Left renal cortex interstitium (tissue), 4 donors: ENCODE data around the gene IDH2. TPM values are rescaled to one million over a fixed set of nuclear protein-coding genes. Genes with fewer than 3 reads are reported as not detected.
A peak's percentile ranks its signal among the peaks of the same experiment; 100 is the strongest.
"Not testable (repeated sequence)": the region's sequence is repeated elsewhere in the genome, so short reads cannot be mapped to it uniquely, and the experiment has no call there.

Experiments used
- DNase-seq, 4 donors: peaks; one replicate each; pipeline ENCODE4 v3.0.0-alpha.2; 2013; ENCODE audit warnings: low read depth in 4 of 4, low spot score in 2 of 4, missing footprints in 1 of 4
- polyA plus RNA-seq, 4 donors: library from polyadenylated mRNA; unstranded; fragments of 120-200 nt; gene quantifications; one replicate each; pipeline ENCODE4 v1.2.1, GENCODE V29; 2013; ENCODE audit not compliant: insufficient read length in 4 of 4

IDH2 gene
- polyA plus RNA-seq, 4 donors = 200 to 237 (median 214) TPM

- DNase-seq = no peak
These were observed 17.1 kb upstream of the IDH2 start for GRCh38 chr15:90119367-90119766.

- no peak for DNase-seq
These were observed 13.5 kb upstream of the IDH2 start for GRCh38 chr15:90115783-90116182.

- DNase-seq = no peak
These were observed 12.2 kb upstream of the IDH2 start for GRCh38 chr15:90114451-90114901.

DNA sequence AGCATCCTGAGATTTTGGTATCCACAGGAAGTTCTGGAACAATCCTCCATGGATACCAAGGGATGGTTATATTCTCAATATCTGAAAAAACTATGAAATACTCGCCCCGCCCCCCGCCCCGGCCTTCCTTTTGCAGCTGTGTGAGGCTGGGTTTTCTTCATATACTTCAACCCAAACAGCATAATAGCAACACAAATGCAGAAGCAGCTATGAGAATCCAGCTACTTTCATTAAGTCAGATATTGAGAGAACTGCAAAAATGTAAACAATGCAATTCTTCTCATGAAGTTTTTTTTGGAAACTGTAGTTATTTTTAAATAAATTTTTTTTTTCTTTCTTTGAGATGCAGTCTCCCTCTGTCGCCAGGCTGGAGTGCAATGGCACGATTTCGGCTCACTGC is 10.9 kb upstream of the IDH2 start:
- no peak for DNase-seq

GRCh38 chr15:90109163-90109751 is 7.0 kb upstream of the IDH2 start:
- not testable (repeated sequence) for DNase-seq

DNA sequence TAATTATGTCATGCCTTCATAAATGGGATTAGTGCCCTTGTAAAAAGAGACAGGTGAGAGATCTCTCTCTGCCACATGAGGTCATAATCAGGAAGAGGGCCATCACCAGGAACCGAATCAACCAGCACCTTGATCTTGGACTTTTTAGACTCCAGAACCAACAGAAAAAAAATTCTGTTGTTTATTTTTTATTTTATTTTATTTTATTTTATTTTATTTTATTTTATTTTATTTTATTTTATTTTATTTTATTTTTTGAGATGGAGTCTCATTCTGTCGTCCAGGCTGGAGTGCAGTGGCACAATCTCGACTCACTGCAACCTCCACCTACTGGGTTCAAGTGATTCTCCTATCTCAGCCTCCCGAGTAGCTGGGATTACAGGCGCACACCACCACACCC is 5.8 kb upstream of the IDH2 start:
- DNase-seq = not testable (repeated sequence)

DNA sequence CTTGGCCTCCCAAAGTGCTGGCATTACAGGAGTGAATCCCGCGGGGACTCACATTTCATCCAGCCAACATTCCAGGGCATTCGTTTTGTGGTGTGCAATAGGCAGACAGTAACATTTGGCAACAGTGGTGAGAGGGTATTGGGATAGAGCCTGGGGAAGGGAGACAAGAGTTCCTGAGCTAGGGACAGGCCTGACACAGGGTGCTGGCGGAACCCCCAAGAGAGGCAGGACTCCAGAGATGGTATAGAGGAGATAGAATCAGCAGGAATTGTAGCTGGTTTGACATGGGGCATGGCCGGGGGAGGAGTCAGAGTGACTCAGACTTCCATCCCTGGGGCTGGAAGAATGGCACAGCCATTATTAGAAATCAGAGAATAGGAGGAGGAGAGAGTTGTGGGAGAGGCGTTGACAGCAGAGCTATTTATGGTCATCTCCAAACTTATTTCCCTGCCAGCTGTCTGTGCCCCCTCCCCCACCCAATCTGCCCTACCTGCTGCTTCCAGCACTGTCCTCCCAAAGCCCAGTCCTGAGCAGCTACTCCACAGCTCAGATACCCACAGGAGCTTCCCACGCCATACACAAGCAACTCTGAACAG is 4.4 kb upstream of the IDH2 start:
- DNase-seq = no peak

GRCh38 chr15:90105521-90105920 is 3.3 kb upstream of the IDH2 start:
- no peak for DNase-seq

- DNase-seq = no peak
These were observed 2.3 kb upstream of the IDH2 start for GRCh38 chr15:90104551-90104950.

DNA sequence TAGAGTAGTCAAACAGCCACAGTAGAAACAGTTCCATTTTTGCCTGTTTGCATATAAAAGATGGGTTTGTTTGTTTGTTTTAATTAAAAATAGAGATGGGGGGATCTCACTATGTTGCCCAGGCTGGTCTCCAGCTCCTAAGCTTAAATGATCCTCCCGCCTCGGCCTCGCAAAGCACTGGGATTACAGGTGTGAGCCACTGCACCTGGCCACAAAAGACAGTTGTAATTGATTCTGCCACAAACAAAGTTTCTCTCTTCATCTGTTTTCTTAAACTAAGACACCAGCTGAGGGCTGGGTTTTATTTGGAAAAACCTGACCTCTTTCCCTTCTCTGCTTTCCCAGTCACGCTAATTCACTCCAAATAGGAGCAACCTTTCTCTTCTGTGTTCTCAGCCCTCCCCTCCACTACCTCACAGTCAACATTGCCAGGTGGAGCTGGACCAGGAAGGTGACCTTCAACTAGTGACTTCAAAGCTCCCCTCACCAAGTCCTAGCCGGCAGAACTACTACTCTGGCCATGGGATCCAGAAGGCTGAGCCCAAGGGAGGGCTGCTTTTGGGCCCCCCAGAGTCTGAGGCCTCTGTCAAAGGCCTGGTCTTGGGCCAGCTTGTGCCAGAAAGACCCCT is 1.5 kb upstream of the IDH2 start:
- DNase-seq = no peak

DNA sequence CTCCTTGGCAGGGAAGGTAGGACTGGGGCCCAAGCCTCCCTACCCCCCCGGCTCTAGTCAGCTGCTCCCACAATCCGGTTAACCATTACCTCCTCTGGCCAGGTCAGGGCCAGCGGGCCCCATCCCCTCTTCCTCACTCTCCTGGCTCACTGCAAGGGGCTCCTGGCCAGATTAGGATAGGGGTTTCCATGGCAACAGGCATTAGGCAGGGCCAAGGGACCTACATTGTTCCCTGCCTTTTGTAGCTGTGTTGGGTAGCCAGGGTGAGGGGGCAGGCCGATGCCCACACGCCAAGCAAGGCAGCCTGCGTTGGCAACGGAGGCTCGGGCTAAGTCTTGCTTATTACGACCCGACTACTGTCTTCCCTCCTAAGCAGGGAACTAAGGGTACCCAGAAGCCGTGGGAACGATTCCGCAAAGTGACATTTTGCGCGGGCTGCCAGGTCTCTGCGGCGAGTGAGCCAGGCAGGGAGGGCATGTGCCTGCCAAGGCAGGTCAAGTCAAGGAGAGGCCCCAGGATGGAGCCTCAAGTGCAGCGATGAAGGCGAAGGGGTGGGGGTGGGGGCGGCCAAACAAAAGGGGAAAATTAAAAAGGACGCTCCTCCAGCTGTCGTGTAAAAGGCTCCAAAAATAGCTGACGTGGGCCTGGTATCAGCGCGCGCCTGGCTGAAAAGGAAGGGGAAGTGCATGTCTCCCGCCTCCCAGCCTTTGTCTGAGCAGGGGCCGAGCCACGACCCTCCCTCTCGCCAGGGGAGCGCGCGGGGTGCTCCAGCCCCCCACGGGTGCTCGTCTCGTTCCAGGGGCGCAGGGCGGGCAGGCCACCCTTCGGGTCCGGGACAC is 919 bp downstream of the IDH2 start:
- peak in 2 of 4 donors; percentile 28 to 40 for DNase-seq

- DNase-seq = no peak
These were observed 2.1 kb downstream of the IDH2 start for GRCh38 chr15:90099868-90100831.

DNA sequence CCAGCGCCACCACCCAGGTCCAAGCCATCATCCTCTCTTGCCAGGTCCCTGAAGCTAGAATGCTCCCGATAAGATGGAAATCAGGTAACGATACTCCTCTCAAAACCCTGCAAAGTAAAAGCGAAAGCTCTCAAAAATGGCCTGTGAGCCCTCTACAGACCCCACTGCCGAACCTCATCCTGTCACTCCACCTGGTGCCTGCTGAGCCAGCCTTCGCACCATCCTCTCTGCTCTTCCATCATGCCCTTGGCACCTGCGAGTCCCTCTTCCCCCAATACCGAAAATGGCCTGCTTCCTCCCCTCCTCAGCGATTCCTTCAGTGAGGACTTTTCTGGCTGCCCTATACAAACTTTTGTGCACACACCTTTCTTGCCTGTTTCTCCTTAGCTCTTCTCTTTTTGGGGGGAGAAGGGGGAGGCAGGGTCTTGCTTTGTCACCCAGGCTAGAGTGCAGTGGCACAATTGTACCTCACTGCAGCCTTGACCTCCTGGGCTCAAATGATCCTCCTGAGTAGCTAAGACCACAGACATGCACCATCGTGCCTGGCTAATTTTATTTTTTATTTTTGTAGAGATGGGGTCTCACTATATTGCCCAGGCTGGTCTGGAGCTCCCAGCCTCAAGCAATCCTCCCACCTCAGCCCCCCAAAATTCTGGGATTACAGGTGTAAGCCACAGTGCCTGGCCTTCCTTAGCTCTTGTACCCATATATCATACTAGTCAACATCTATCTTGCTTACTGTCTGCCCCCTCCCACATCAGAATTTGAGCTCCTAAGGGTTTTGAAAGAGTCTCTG is 3.0 kb downstream of the IDH2 start:
- no peak for DNase-seq

- no peak for DNase-seq
These were observed 4.8 kb downstream of the IDH2 start for GRCh38 chr15:90097475-90097874.

GRCh38 chr15:90095521-90095959 is 6.7 kb downstream of the IDH2 start:
- no peak for DNase-seq

GRCh38 chr15:90091156-90091931 is 10.9 kb downstream of the IDH2 start:
- DNase-seq = no peak

DNA sequence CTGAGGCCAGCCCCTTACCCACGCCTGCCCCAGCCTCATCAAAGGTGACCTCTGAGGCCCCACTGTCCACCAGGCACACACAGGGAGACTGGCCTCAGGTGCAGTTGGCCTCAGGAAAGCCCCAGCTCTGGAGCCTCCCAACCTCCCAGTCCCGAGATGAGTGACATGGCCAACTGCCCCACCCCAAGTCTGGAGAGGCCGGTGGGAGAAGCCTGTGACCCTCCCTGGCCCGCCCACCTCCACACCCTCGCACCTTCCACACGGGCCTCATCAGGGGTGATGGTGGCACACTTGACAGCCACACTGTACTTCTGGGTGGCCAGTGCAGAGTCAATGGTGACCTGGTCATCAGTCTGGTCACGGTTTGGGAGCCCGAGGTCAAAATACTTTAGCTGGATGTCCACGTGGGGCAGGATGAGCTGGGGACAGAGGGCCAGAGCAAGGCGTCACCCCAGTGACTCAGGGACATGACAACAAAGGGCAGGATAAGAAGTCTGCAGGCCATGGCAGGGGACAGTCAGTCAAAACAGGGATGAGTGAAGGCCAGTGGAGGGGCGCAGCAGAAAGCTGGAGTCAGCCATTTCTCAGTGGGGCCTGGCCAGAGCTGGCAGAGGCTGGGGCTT is 11.9 kb downstream of the IDH2 start:
- DNase-seq = no peak
